ENCODE results near the gene ZFP1. TPM values are rescaled to one million over a fixed set of nuclear protein-coding genes. Genes with fewer than 3 reads are reported as not detected.

ZFP1 gene
- 16.4 and 24.2 TPM in 2 replicates for total RNA-seq (2014; rRNA removed; shearing (Covaris generic))

- DNase-seq (ENCODE audit: low spot score) = peak; percentile 90
Measured at GRCh38 chr16:75148311-75149195, at the start of gene ZFP1. Gene ZFP1 (plus strand): TSS chr16:75148524. CDS start chr16:75152952, 4,428 bp downstream.

- no peak for DNase-seq (ENCODE audit: low spot score)
Measured at GRCh38 chr16:75099075-75099667, 49.2 kb upstream of the ZFP1 start.

GRCh38 chr16:75099738-75100602 is 48.4 kb upstream of the ZFP1 start:
- peak; percentile 73 for DNase-seq (ENCODE audit: low spot score)

DNA sequence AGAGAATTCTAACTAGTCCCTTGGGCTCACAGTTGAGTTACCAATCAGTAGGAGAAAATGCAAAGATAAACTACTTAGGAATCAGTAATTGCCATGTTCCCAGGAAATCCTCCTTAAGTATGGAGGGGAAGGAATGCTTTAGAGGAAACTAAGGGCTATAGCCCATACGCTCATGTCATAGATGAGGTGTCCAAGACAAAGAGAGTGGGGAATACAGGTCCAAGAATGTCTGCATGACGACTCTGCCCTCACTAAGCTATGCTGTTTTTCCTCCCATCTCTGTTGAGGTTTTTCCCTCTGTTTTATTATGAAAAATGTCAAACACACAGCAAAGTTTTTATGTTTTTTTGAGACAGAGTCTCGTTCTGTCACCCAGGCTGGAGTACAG is 47.7 kb upstream of the ZFP1 start:
- no peak for DNase-seq (ENCODE audit: low spot score)

GRCh38 chr16:75101635-75102034 is 46.7 kb upstream of the ZFP1 start:
- DNase-seq (ENCODE audit: low spot score) = no peak

DNA sequence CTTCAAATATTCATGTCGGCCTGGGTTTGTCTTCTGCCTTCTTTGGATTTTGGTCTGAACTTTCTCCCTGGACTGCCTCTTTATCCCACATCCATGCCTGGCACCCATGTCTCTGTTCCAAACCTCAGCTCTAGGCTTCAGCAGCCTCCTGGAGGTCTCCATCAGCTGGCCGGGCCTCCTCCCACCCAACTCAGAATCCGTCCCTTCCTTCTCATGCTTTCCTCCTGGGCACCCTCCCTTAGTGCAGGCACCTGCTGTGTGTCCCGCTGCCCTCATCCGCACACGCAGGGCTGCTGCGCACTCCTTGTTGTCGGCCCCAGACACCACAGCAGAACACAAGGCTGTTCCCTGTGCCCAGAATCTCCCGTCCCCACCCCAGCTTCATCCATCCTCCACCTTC is 45.7 kb upstream of the ZFP1 start:
- no peak for DNase-seq (ENCODE audit: low spot score)

DNA sequence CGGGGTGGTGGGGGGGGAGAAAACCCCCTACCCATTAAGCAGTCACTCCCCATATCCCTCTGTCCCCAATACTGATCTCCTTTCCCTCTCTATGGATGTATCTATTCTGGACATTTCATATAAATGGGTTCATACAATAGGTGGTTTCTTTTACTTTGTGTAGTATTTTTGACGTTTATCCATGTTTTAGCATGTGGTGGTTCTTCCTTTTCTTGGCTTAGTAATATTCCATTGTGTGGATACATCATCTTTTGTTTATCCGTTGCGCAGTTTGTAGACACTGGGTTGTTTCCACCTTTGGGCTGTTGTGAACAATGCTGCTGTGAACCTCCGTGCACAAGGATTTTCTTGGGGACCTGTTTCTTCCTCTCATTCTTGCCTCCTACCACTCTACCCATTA is 44.3 kb upstream of the ZFP1 start:
- no peak for DNase-seq (ENCODE audit: low spot score)

DNA sequence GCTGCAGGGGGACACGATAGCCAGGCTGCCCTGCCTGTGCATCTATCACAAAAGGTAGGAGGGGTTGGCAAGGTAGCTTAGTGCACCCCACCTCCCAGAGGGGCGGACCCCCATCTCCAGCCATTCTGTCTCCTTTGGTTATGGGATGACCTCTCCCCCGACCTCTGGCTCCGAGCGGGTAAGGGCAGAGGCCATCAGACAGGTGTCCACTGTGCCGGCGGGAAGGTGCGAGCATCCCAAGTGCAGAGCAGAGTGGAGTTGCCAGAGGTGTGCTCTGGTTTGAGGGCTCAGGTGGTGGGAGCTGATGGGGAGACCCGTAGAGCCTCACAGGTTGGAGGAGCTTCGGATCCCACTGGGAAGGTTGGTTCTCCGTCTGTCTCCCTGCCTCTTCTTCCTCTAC is 43.5 kb upstream of the ZFP1 start:
- no peak for DNase-seq (ENCODE audit: low spot score)

DNA sequence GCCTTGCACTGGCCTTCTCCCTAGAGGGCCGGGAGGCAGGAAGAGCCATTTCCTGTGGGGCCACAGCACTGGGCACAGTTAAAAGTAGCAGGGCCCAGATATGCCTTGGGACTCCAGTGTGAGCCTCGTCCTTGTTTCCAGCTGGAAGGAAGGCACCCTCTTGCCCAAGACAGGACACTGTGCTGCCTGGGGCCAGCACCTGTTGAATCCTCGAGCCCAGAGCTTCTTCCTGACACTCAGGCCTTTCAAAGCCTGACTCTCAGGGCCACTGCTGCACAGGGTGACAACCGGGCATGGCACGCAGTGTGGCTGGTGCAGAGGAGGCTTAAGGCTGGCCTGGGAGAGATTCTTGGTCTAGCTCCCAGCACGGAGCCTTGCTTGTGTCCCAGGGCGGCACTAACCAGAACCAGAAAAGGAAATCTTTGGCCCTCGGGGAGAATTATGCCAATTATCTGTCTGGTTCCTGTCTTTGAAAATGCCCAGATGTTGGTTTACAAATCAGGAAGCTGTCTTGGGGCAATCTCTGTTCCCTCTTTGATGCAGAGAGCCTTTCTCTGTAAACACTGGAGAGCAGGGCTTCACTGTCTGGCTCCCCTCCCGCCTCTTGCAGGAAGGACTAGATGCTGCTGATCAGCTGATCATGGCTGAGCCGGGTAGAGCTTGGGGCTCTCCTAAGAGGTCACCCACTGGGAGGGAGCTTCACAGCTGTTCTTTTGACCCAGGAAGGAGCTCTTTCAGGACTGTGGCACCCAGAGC is 42.8 kb upstream of the ZFP1 start:
- no peak for DNase-seq (ENCODE audit: low spot score)

DNA sequence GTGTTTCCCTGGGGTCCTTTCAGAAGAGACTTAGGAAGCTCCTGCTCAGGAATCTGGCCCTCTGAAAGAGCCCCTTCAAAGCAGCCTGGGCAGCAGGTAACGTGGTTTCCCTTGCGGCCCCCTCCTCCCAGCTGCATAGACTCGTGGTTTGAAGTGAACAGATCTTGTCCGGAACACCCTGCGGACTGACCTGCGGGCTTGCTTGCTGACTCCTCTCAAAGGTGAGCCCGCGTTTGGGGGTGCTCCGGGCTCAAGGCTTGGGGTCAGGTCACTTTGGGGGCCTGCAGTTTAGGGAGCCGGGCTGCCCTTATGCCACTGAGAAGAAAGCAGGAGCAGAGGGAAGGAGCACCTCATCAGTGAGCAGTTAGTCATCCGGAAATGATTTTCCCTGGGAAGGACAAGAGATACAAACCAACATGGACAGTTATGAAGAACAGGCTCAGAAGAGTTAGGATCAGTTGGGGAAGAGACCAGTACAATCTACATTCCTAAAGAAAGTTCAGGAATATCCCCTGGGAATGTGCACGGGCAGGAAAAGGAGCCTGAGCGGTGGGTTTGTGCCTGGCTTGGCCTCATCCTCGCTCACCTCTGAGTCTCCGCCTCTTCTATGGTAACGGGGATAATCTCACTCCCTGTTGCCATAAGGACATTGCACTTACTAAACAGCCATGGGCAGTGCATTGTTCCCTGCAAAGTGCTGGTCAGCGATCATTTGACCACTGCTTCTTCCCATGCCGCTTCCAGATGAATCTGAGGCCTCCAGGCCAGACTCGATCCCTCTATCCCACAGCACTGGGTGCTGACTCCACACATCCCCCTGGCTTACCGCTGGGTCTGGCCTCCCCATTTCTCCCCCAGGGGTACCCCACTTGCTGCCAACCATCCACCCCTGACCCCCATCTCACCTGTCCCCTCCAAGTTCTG is 41.7 kb upstream of the ZFP1 start:
- DNase-seq (ENCODE audit: low spot score) = no peak

DNA sequence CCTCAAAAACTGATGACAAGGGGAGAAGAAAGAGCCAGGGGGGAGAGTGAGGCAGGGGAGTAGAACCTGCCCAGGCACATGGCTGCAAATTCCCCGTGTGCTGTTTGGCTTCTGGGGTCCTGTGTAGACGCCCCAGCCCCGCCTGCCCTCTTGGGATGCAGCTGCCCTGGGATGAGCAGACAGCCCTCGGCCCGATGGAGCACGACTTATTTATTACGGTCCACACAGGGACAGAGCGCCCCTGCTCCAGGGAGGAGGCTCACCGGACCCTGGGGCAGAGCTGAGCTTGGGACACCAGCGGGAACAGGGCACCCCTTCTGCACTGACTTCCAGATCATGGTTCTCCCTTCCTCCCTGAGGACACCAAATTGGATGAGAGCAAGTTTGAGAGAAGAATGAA is 40.8 kb upstream of the ZFP1 start:
- no peak for DNase-seq (ENCODE audit: low spot score)

DNA sequence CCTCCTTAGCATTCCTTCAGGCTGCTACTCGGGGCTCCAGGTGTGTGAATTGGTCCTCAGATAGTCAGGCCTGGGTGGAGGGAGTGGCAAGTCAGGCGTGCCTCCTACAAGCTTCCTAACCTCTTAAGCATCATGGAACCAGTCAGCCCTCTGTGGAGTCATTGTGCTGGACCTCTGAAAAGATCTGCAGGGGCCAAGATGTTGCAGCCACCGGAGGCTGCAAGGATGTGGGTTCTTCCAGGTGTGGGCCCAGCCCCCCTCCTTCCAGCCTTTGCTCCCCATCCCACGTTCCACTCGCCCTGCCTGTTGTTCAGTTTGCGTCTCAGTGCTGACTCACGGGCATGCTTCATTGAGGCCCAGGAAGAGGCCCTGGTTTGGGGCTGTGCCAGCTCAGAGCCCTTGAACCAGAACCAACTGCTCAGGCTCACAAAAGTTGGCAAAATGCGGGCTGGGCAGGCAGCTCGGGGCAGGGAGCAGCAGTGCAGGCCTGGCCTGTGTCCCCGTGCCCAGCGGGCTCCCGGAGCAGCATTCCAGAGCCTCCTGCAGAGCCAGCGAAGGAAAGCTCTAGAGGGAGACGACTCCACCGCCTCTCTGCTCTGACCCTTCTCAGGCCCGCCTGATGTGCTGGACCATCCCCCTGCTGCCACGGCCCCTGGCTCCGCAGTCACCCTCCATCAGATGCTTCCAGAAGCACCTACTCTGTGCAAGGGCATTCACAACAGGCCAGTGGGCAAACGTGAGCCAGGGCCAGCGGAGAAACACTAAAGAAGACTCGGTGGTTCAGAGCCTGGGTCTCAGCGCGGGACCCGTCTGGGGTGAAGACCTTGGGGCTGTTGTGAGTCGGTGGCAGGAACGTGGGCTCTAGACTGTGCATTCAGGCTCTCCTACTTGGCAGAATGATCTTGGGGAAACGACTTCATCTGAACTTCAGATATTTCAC is 39.3 kb upstream of the ZFP1 start:
- DNase-seq (ENCODE audit: low spot score) = peak; percentile 95

- DNase-seq (ENCODE audit: low spot score) = peak; percentile 51
Measured at GRCh38 chr16:75109732-75110243, 38.5 kb upstream of the ZFP1 start.

- DNase-seq (ENCODE audit: low spot score) = peak; percentile 79
Measured at GRCh38 chr16:75110637-75111513, 37.4 kb upstream of the ZFP1 start.

GRCh38 chr16:75111514-75111940 is 36.8 kb upstream of the ZFP1 start:
- no peak for DNase-seq (ENCODE audit: low spot score)

- DNase-seq (ENCODE audit: low spot score) = no peak
Measured at GRCh38 chr16:75111961-75112733, 36.2 kb upstream of the ZFP1 start.
